K562 (cell line): Measurements from ENCODE around the gene PIH1D1. TPM values are rescaled to one million over a fixed set of nuclear protein-coding genes. Genes with fewer than 3 reads are reported as not detected.
A peak's percentile ranks its signal among the peaks of the same experiment; 100 is the strongest.

Experiments
- AFF4 ChIP-seq: sonication (generic); formaldehyde crosslinking; IDR thresholded peaks from 2 replicates; pipeline ENCODE4 v1.8.0; 2023; ENCODE audit warnings: mild to moderate bottlenecking, missing genetic modification reagents
- BRD4 ChIP-seq: fragments of 200-600 bp; sonication (generic); IDR thresholded peaks from 2 replicates; pipeline ENCODE4 v1.6.1; 2017; ENCODE audit warnings: inconsistent platforms
- DLX4 ChIP-seq: fragments of 250-450 bp; sonication (Bioruptor Pico); IDR thresholded peaks from 2 replicates; pipeline ENCODE4 v1.6.1; 2021; ENCODE audit warnings: mild to moderate bottlenecking
- ETV5 ChIP-seq: sonication (generic); formaldehyde crosslinking; IDR thresholded peaks from 2 replicates; pipeline ENCODE4 v1.4.0; 2020; ENCODE audit warnings: low read depth, mild to moderate bottlenecking, missing genetic modification reagents
- FOXM1 ChIP-seq, 2 experiments: fragments of 450-650 bp in 1 of 2; sonication (generic) in 1 of 2; formaldehyde crosslinking in 1 of 2; IDR thresholded peaks; 2 replicates each; pipeline versions ENCODE4 v1.6.1 to v1.9.0; 2017 to 2022; ENCODE audit warnings: low read depth in 2 of 2, mild to moderate bottlenecking in 2 of 2, missing genetic modification reagents in 1 of 2, moderate library complexity in 1 of 2
- ILF3 ChIP-seq: fragments of 450-650 bp; IDR thresholded peaks from 2 replicates; pipeline ENCODE4 v1.6.1; 2018; ENCODE audit warnings: antibody characterized with exemption, mild to moderate bottlenecking, moderate library complexity, borderline replicate concordance
- NFATC3 ChIP-seq: fragments of 450-650 bp; IDR thresholded peaks from 2 replicates; pipeline ENCODE4 v1.6.1; 2017; ENCODE audit warnings: mild to moderate bottlenecking
- PATZ1 ChIP-seq: fragments of 250-450 bp; sonication (Bioruptor Pico); IDR thresholded peaks from 2 replicates; pipeline ENCODE4 v1.5.0; 2020; ENCODE audit warnings: mild to moderate bottlenecking, borderline replicate concordance
- PRMT5 ChIP-seq: sonication (generic); formaldehyde crosslinking; IDR thresholded peaks from 2 replicates; pipeline ENCODE4 v1.5.0; 2020; ENCODE audit warnings: missing genetic modification reagents
- RAD21 ChIP-seq, 2 experiments: fragments of 250-450 bp in 1 of 2; fragments of 450-650 bp in 1 of 2; sonication (Bioruptor Pico) in 1 of 2; formaldehyde crosslinking in 1 of 2; IDR thresholded peaks in 1 of 2; conservative IDR thresholded peaks in 1 of 2; 2 replicates each; pipeline versions ENCODE4 v1.4.0 to v1.8.0; 2020 to 2022; ENCODE audit warnings: mild to moderate bottlenecking in 2 of 2, moderate library complexity in 1 of 2
- SMAD2 ChIP-seq: fragments of 150-350 bp; IDR thresholded peaks from 2 replicates; pipeline ENCODE4 v1.6.1; 2014; ENCODE audit warnings: low read depth, mild to moderate bottlenecking, low read length
- SRF ChIP-seq, 2 experiments: fragments of 250-450, 450-650 bp in 1 of 2; sonication (Bioruptor Pico) in 1 of 2; sonication (generic) in 1 of 2; formaldehyde crosslinking; IDR thresholded peaks; 2 replicates each; pipeline versions ENCODE4 v1.5.0 to v1.5.1; 2020 to 2022; ENCODE audit warnings: mild to moderate bottlenecking in 1 of 2, missing genetic modification reagents in 1 of 2
- TAL1 ChIP-seq: fragments of 450-650 bp; IDR thresholded peaks from 2 replicates; pipeline ENCODE4 v1.6.1; 2016; ENCODE audit warnings: mild to moderate bottlenecking
- ZBTB34 ChIP-seq: fragments of 250-450 bp; sonication (Bioruptor Pico); IDR thresholded peaks from 2 replicates; pipeline ENCODE4 v1.8.0; 2021; ENCODE audit warnings: mild to moderate bottlenecking, moderate library complexity
- ZC3H11A ChIP-seq: IDR thresholded peaks from 2 replicates; pipeline ENCODE4 v1.6.1; 2012; ENCODE audit warnings: low read depth, low read length, improper control_type of control experiment
- ZC3H8 ChIP-seq: fragments of 450-650 bp; IDR thresholded peaks from 2 replicates; pipeline ENCODE4 v1.6.1; 2017
- ZNF512 ChIP-seq: IDR thresholded peaks from 2 replicates; pipeline ENCODE4 v1.6.1; 2016; ENCODE audit warnings: missing genetic modification characterization, missing compliant biosample characterization
- ZNF551 ChIP-seq: fragments of 250-450 bp; sonication (Bioruptor Pico); IDR thresholded peaks from 2 replicates; pipeline ENCODE4 v1.5.0; 2021; ENCODE audit warnings: mild to moderate bottlenecking, moderate library complexity
- polyA plus RNA-seq, 8 experiments: library from polyadenylated mRNA; depleted of rRNA in 4 of 8; stranded (reverse) in 5 of 8; unstranded in 3 of 8; fragments of >200 nt; fragmentation: Nextera tagmentation in 2 of 8; fragmentation: Illumina TruSeq in 1 of 8; extraction: Ambion mirVana in 2 of 8; extraction: Trizol in 1 of 8; gene quantifications; 2 replicates each; pipeline versions ENCODE4 v1.2.1 to v1.2.3, GENCODE V29; 2011 to 2014; ENCODE audit warnings: inconsistent platforms in 1 of 8, missing spikeins in 1 of 8
- total RNA-seq, 7 experiments: library from RNA; depleted of rRNA in 6 of 7; stranded (reverse); fragments of >200 nt in 6 of 7; fragmentation: Illumina TruSeq in 2 of 7; extraction: Trizol in 2 of 7; gene quantifications; 2 replicates each; pipeline versions ENCODE4 v1.2.1 to v1.2.3, GENCODE V29; 2011 to 2021; ENCODE audit warnings: low replicate concordance in 1 of 7

PIH1D1 gene
- total and polyA plus RNA-seq, 9 of the 15 experiments (the other 6 are each of a cell fraction or from before 2014, with no cell fraction given): 26.5 to 224 (median 137) TPM

- TF ChIP-seq AFF4 (no peak), SRF (CRISPR knock-in tag; IDR thresholded peaks at IDR 0.05) (peak in 1 of 2 experiments; percentile 48; a peak in 1 of 4 replicates), ZNF551 (CRISPR knock-in tag) (no peak), SMAD2 (no peak), ZC3H11A (no peak), RAD21 (CRISPR knock-in tag; conservative IDR thresholded peaks at IDR 0.05 in 1 of 2, IDR thresholded peaks at IDR 0.05 in 1 of 2) (no peak), FOXM1 (IDR thresholded peaks at IDR 0.05; ENCODE audit: low read depth) (no peak), FOXM1 (CRISPR knock-in tag; IDR thresholded peaks at IDR 0.05; ENCODE audit: low read depth) (no peak), ZBTB34 (CRISPR knock-in tag) (no peak), ZNF512 (tag) (no peak), ETV5 (CRISPR knock-in tag) (peak; percentile 72; the same call in 1 of the 2 replicates), DLX4 (CRISPR knock-in tag) (no peak), TAL1 (no peak), BRD4 (0 out of 2 replicates have a peak, but pooled peaks have one; percentile 82), NFATC3 (no peak), PATZ1 (CRISPR knock-in tag) (no peak), PRMT5 (CRISPR knock-in tag) (no peak), ZC3H8 (no peak), ILF3 (no peak)
Measured at GRCh38 chr19:49453013-49453756, 1.6 kb upstream of the PIH1D1 start, which contains the start of gene ALDH16A1 (continued).
